GM12878 (cell line): ENCODE data around the gene TMPRSS6. TPM values are rescaled to one million over a fixed set of nuclear protein-coding genes. Genes with fewer than 3 reads are reported as not detected.

Experiments
- ATAC-seq: fragments of 200-7000 bp; cut with Tn5 transposase; 3 replicates; pipeline ENCODE4 v1.9.1; 2020; ENCODE audit warnings: mild to moderate bottlenecking, moderate library complexity
- BruUV-seq: library from RNA; stranded (reverse); fragments of 400-500 nt; replicated peaks from 2 replicates; lab custom pipeline; 2021; lab: Mats Ljungman, UMichigan
- CTCF ChIA-PET: fragments of 300-600 bp; sonication (Branson Sonifier 250); formaldehyde crosslinking; extraction: SDS; loops from one replicate; lab custom pipeline; 2021; ENCODE audit warnings: inconsistent platforms; lab: Yijun Ruan, JAX
- POLR2A ChIA-PET: fragments of 350-600 bp; formaldehyde crosslinking; extraction: SDS; loops from one replicate; lab custom pipeline; 2021; ENCODE audit warnings: inconsistent platforms; lab: Charles Lee
- RAD21 ChIA-PET: fragments of 300-600 bp; sonication (Branson Sonifier 250); formaldehyde crosslinking; loops from one replicate; lab custom pipeline; 2023; ENCODE audit warnings: antibody characterized with exemption; ENCODE audit not compliant: unreplicated experiment; lab: Charles Lee
- SMC1A ChIA-PET: fragments of 300-600 bp; sonication (Branson Sonifier 250); formaldehyde crosslinking; loops from one replicate; lab custom pipeline; 2023; ENCODE audit not compliant: unreplicated experiment, uncharacterized antibody; lab: Charles Lee
- DNase-seq: peaks from one replicate; pipeline ENCODE4 v3.0.0-alpha.2; 2011; ENCODE audit warnings: low read depth, low spot score
- FAIRE-seq: peaks from 3 replicates; lab custom pipeline; 2011; peaks lifted over from hg19 to GRCh38; lab: Jason Lieb, UNC
- H2AFZ ChIP-seq: 2 replicates; pipeline ENCODE4 v1.6.0; 2011; ENCODE audit warnings: low read depth, low read length, control low read depth; ENCODE audit not compliant: control insufficient read depth
- H3K27ac ChIP-seq: 2 replicates; pipeline ENCODE4 v1.5.1; 2011; ENCODE audit warnings: control low read depth; ENCODE audit not compliant: control insufficient read depth, insufficient read depth
- H3K27me3 ChIP-seq, 2 experiments: replicated peaks in 1 of 2; 2 replicates each; pipeline versions ENCODE4 v1.6.0 to v1.6.1; 2011; ENCODE audit warnings: low read length in 1 of 2; ENCODE audit not compliant: control insufficient read depth in 2 of 2, insufficient read depth in 2 of 2
- H3K36me3 ChIP-seq, 2 experiments: 2 replicates each; pipeline ENCODE4 v1.5.1; 2011; ENCODE audit warnings: low read length in 1 of 2; ENCODE audit not compliant: control insufficient read depth in 2 of 2, insufficient read depth in 2 of 2
- H3K4me1 ChIP-seq: 2 replicates; pipeline ENCODE4 v1.6.1; 2011; ENCODE audit warnings: mild to moderate bottlenecking, low read length, moderate library complexity, mixed read lengths; ENCODE audit not compliant: control insufficient read depth, insufficient read depth
- H3K4me2 ChIP-seq: 2 replicates; pipeline ENCODE4 v1.6.0; 2011; ENCODE audit warnings: control low read depth; ENCODE audit not compliant: control insufficient read depth, insufficient read depth
- H3K4me3 ChIP-seq: fragments of 200-600 bp; sonication (generic); 2 replicates; pipeline ENCODE4 v1.5.1; 2016
- H3K79me2 ChIP-seq: 2 replicates; pipeline ENCODE4 v1.6.0; 2011; ENCODE audit warnings: low read length; ENCODE audit not compliant: control insufficient read depth, insufficient read depth
- H3K9ac ChIP-seq: 2 replicates; pipeline ENCODE4 v1.8.0; 2011; ENCODE audit warnings: low read length, control low read depth, mixed read lengths; ENCODE audit not compliant: control insufficient read depth, insufficient read depth
- H3K9me3 ChIP-seq: replicated peaks from 3 replicates; pipeline ENCODE4 v1.5.1; 2011; ENCODE audit warnings: mild to moderate bottlenecking, low read length; ENCODE audit not compliant: control insufficient read depth, insufficient read depth
- H4K20me1 ChIP-seq: 2 replicates; pipeline ENCODE4 v1.6.0; 2011; ENCODE audit not compliant: control insufficient read depth, insufficient read depth
- CHD1 ChIP-seq: IDR thresholded peaks from 2 replicates; pipeline ENCODE4 v1.6.1; 2012; ENCODE audit warnings: low read depth, low read length, improper control_type of control experiment
- DPF2 ChIP-seq: fragments of 450-650 bp; IDR thresholded peaks from 2 replicates; pipeline ENCODE4 v1.6.1; 2017; ENCODE audit warnings: mild to moderate bottlenecking
- HSF1 ChIP-seq: fragments of 150-350 bp; IDR thresholded peaks from 2 replicates; pipeline ENCODE4 v1.6.1; 2014; ENCODE audit warnings: mild to moderate bottlenecking, low read depth, low read length
- NR2C1 ChIP-seq: fragments of 450-650 bp; IDR thresholded peaks from 2 replicates; pipeline ENCODE4 v1.6.1; 2017; ENCODE audit warnings: antibody characterized with exemption, mild to moderate bottlenecking, moderate library complexity
- NR2F1 ChIP-seq: fragments of 450-650 bp; conservative IDR thresholded peaks from 2 replicates; pipeline ENCODE4 v1.6.1; 2017; ENCODE audit warnings: mild to moderate bottlenecking
- NRF1 ChIP-seq: conservative IDR thresholded peaks from 2 replicates; pipeline ENCODE4 v1.6.1; 2011; ENCODE audit warnings: mild to moderate bottlenecking, low read depth, low read length, improper control_type of control experiment
- RAD21 ChIP-seq: IDR thresholded peaks from 2 replicates; pipeline ENCODE4 v1.6.1; 2011; ENCODE audit warnings: mild to moderate bottlenecking, low read depth, low read length, moderate library complexity; ENCODE audit not compliant: insufficient read depth
- TARDBP ChIP-seq: IDR thresholded peaks from 2 replicates; pipeline ENCODE4 v1.6.1; 2016; ENCODE audit warnings: borderline replicate concordance
- ZNF207 ChIP-seq: fragments of 450-650 bp; IDR thresholded peaks from 2 replicates; pipeline ENCODE4 v1.6.1; 2014; ENCODE audit warnings: antibody characterized with exemption, mild to moderate bottlenecking, borderline replicate concordance
- ZNF217 ChIP-seq: fragments of 450-650 bp; IDR thresholded peaks from 2 replicates; pipeline ENCODE4 v1.6.1; 2017; ENCODE audit warnings: antibody characterized with exemption, mild to moderate bottlenecking
- ZNF687 ChIP-seq: fragments of 450-650 bp; IDR thresholded peaks from 2 replicates; pipeline ENCODE4 v1.6.1; 2017; ENCODE audit warnings: mild to moderate bottlenecking, moderate library complexity
- WGBS: methylation state at CpG from one replicate; pipeline ENCODE4 v1.1.6; 2016; ENCODE audit warnings: low lambda C conversion rate; ENCODE audit not compliant: insufficient replicate concordance, insufficient coverage; ENCODE audit errors: missing lambda C conversion rate; 5-methylcytosine and 5-hydroxymethylcytosine counted together
- in situ Hi-C: fragments of 300-500 bp; cut with MboI; formaldehyde crosslinking; loops from 9 replicates; pipeline ENCODE4 v1.14.3; 2018; ENCODE audit warnings: mixed read lengths
- intact Hi-C: fragments of 100-400 bp; cut with micrococcal nuclease; formaldehyde crosslinking; loops from one replicate; pipeline ENCODE4 v1.14.2; 2022; ENCODE audit not compliant: unreplicated experiment
- polyA plus RNA-seq, 11 experiments: library from polyadenylated mRNA; depleted of rRNA in 4 of 11; unstranded in 6 of 11; stranded (reverse) in 5 of 11; fragments of >200 nt; fragmentation: Nextera tagmentation in 4 of 11; fragmentation: Illumina TruSeq in 1 of 11; extraction: Ambion mirVana in 4 of 11; extraction: Trizol in 1 of 11; gene quantifications; 1 replicate in 1 of 11; 2 replicates in 10 of 11; pipeline versions ENCODE4 v1.2.1 to v1.2.3, GENCODE V29; 2011 to 2016; ENCODE audit warnings: inconsistent platforms in 2 of 11, missing spikeins in 2 of 11, low read depth in 1 of 11
- total RNA-seq, 4 experiments: library from RNA; depleted of rRNA in 3 of 4; stranded (reverse); fragments of >200 nt in 3 of 4; fragmentation: Illumina TruSeq in 1 of 4; extraction: Trizol in 1 of 4; gene quantifications; 2 replicates each; pipeline versions ENCODE4 v1.2.1 to v1.2.3, GENCODE V29; 2013 to 2021
- TF ChIP-seq, protein P1 (sequence below): fragments of 450-650 bp; conservative IDR thresholded peaks from 2 replicates; pipeline ENCODE4 v1.6.1; 2017; ENCODE audit warnings: mild to moderate bottlenecking, moderate library complexity
- TF ChIP-seq, protein P2 (sequence below): IDR thresholded peaks from 2 replicates; pipeline ENCODE4 v1.6.1; 2012; ENCODE audit warnings: low read depth, low read length, improper control_type of control experiment

Gene TMPRSS6
- total and polyA plus RNA-seq, 10 of the 15 experiments (the other 5 are each of a cell fraction or from before 2014, with no cell fraction given) = 0.06 to 0.69 (median 0.19) TPM; not detected in 6

DNA sequence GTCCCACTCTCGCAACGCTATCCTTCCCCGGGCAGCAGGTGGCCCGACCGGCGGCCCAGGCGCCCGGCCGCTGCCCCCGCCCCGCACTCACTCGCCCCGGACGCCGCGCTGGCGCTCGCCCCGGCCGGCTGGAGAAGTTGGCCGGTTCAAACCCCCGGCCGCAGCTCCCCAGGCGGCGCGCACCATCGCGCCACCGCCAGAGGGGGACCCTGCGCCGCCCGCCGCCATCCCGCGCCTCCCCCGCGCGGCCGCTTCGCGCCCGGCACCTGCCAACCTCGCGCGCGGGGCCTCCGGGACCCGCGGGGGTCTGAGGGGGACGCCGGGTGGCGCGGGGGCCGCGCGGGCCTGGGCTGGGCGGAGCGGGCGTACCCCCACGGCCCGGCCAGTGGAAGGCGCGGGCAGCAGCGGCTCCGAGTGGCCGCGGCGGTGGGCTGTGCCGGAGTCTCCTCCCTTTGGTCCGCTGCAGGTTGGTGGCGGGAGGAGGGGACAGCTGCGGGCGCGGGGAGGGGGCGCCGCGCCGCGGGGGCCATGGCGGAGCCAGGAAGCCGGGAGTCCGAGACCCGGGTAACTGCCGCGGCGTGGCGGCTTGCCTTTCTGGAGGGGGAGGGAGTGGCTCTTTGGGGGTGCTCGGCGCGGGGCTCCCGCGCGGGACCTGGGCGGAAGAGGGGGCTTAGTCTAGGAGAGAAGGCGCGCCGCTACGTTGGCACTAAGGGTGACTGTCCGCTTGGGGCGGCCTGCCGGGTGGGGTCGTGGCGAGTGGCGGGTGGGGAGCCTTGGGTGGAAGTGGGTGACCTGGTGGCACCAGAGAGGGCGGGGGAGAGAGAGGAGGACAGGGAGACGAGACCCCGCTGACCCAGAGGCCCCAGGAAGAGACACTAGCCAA lies 90.0 kb downstream of the TMPRSS6 start, which contains the start of the genes MPST and TST:
TSS of gene MPST (plus strand) at position 434 of the 883 bp plus-strand sequence. CDS start at position 529, 95 bp downstream.
TSS of gene TST (minus strand) at position 139 of the 883 bp plus-strand sequence. CDS start 715 bp downstream, outside the sequence.
- Histone ChIP-seq H3K79me2 (peaks cover 2% of the 10 kb centered on the region; the same call in 1 of the 2 replicates), H3K4me3 (peak within 1 kb of the TSS; percentile 89), H3K4me2 (peak within 1 kb of the TSS; percentile 89), H3K27ac (peak within 1 kb of the TSS; percentile 58), H2AFZ (peak within 1 kb of the TSS; percentile 87), H3K36me3 (no peaks in the 10 kb centered on the region; a peak in 1 of 4 replicates), H3K9ac (peak within 1 kb of the TSS; percentile 74), H3K4me1 (peaks cover 8% of the 10 kb centered on the region), H4K20me1 (no peaks in the 10 kb centered on the region), H3K9me3 (no peaks in the 10 kb centered on the region), H3K27me3 (no peaks in the 10 kb centered on the region)
- DNase-seq (no peak), ATAC-seq (peak; percentile 88), FAIRE-seq (peak; percentile 13)
- RAD21 ChIA-PET = interaction anchor here (1.2 to 1.3 kb wide), 2 partner anchors 25 to 178 kb away, joined by 4 to 5 read pairs; no protein-coding TSS in a partner anchor
- 2% methylated on average over 71 of the region's 107 CpGs for WGBS
- SMC1A ChIA-PET = interaction anchor here (1.1 to 1.2 kb wide), 2 partner anchors 25 to 159 kb away, joined by 3 to 5 read pairs; partner anchors contain the start of gene NCF4
- POLR2A ChIA-PET = interaction anchor here (0.5 to 0.7 kb wide), 2 partner anchors 184 to 887 kb away, joined by 3 read pairs; partner anchors contain the start of gene MICALL1
- in situ Hi-C loops (no loop called here), intact Hi-C loops (no loop called here)
- CTCF ChIA-PET = interaction anchor here (0.6 to 5.5 kb wide), 10 partner anchors 13 to 838 kb away, joined by 3 to 39 read pairs (median 4); no protein-coding TSS in a partner anchor
- no TSS peak for BruUV-seq
- TF ChIP-seq NRF1 (no peak), HSF1 (no peak), TARDBP (no peak), CHD1 (peak; percentile 96), NR2C1 (peak; percentile 47), ZNF217 (peak; percentile 43; the same call in 1 of the 2 replicates), DPF2 (peak; percentile 66; the same call in 1 of the 2 replicates), NR2F1 (peak; percentile 56; the same call in 1 of the 2 replicates), RAD21 (no peak), ZNF207 (no peak), ZNF687 (0 out of 2 replicates have a peak, but pooled peaks have one; percentile 41)
- TF ChIP-seq, protein P1, sequence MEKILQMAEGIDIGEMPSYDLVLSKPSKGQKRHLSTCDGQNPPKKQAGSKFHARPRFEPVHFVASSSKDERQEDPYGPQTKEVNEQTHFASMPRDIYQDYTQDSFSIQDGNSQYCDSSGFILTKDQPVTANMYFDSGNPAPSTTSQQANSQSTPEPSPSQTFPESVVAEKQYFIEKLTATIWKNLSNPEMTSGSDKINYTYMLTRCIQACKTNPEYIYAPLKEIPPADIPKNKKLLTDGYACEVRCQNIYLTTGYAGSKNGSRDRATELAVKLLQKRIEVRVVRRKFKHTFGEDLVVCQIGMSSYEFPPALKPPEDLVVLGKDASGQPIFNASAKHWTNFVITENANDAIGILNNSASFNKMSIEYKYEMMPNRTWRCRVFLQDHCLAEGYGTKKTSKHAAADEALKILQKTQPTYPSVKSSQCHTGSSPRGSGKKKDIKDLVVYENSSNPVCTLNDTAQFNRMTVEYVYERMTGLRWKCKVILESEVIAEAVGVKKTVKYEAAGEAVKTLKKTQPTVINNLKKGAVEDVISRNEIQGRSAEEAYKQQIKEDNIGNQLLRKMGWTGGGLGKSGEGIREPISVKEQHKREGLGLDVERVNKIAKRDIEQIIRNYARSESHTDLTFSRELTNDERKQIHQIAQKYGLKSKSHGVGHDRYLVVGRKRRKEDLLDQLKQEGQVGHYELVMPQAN = peak; percentile 80
- TF ChIP-seq, protein P2, sequence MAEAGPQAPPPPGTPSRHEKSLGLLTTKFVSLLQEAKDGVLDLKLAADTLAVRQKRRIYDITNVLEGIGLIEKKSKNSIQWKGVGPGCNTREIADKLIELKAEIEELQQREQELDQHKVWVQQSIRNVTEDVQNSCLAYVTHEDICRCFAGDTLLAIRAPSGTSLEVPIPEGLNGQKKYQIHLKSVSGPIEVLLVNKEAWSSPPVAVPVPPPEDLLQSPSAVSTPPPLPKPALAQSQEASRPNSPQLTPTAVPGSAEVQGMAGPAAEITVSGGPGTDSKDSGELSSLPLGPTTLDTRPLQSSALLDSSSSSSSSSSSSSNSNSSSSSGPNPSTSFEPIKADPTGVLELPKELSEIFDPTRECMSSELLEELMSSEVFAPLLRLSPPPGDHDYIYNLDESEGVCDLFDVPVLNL = no peak
